GM19455 (cell line): ENCODE results near the gene ALKBH7.

ENCODE experiments used
- ATAC-seq: cut with Tn5 transposase; IDR thresholded peaks from one replicate; pipeline ENCODE4 v1.9.1; 2021; ENCODE audit not compliant: unreplicated experiment

Gene ALKBH7

GRCh38 chr19:6423499-6424194 lies 51.1 kb downstream of the ALKBH7 start:
- ATAC-seq, result no peak

- no peak for ATAC-seq
These were observed 51.8 kb downstream of the ALKBH7 start, which contains the start of gene KHSRP for GRCh38 chr19:6424195-6424938. TSS of gene KHSRP (minus strand) at chr19:6424811. CDS start at chr19:6424701, 110 bp downstream.
